HepG2 (cell line): ENCODE measurements around the gene IHH. TPM values are rescaled to one million over a fixed set of nuclear protein-coding genes. Genes with fewer than 3 reads are reported as not detected.
A peak's percentile ranks its signal among the peaks of the same experiment; 100 is the strongest.

Source experiments
- EHMT2 ChIP-seq: fragments of 200-600 bp; sonication (generic); IDR thresholded peaks from 2 replicates; pipeline ENCODE4 v1.7.0; 2017; ENCODE audit warnings: antibody characterized with exemption, low read depth, low read length, borderline replicate concordance
- GATA4 ChIP-seq: sonication (generic); IDR thresholded peaks from 2 replicates; pipeline ENCODE4 v1.6.1; 2016; ENCODE audit warnings: antibody characterized with exemption, low read depth, borderline replicate concordance
- MEIS2 ChIP-seq: sonication (generic); formaldehyde crosslinking; IDR thresholded peaks from 2 replicates; pipeline ENCODE4 v1.9.0; 2021; ENCODE audit warnings: mild to moderate bottlenecking, missing genetic modification reagents
- SAFB2 ChIP-seq: sonication (generic); formaldehyde crosslinking; IDR thresholded peaks from 2 replicates; pipeline ENCODE4 v1.5.1; 2020; ENCODE audit warnings: missing genetic modification reagents, low read depth, mild to moderate bottlenecking, borderline replicate concordance
- ZMYM4 ChIP-seq: sonication (generic); formaldehyde crosslinking; IDR thresholded peaks from 2 replicates; pipeline ENCODE4 v1.8.1; 2023; ENCODE audit warnings: mild to moderate bottlenecking, missing genetic modification reagents
- ZNF12 ChIP-seq: sonication (generic); formaldehyde crosslinking; IDR thresholded peaks from 2 replicates; pipeline ENCODE4 v1.5.0; 2020; ENCODE audit warnings: missing genetic modification reagents
- ZNF557 ChIP-seq: sonication (generic); formaldehyde crosslinking; IDR thresholded peaks from 2 replicates; pipeline ENCODE4 v1.4.0; 2020; ENCODE audit warnings: missing genetic modification reagents
- polyA plus RNA-seq, 8 experiments: library from polyadenylated mRNA; depleted of rRNA in 3 of 8; stranded (reverse) in 7 of 8; unstranded in 1 of 8; fragments of >200 nt; fragmentation: Illumina TruSeq in 4 of 8; extraction: Trizol in 4 of 8; gene quantifications; 2 replicates each; pipeline versions ENCODE4 v1.2.1 to v1.2.3, GENCODE V29; 2011 to 2016; ENCODE audit warnings: low read depth in 4 of 8, missing spikeins in 1 of 8, mixed read lengths in 1 of 8; ENCODE audit not compliant: insufficient read depth in 1 of 8
- total RNA-seq, 5 experiments: library from RNA; depleted of rRNA; stranded (reverse); fragments of >200 nt; fragmentation: Illumina TruSeq; extraction: Trizol; gene quantifications; 2 replicates each; pipeline ENCODE4 v1.2.3, GENCODE V29; 2016; ENCODE audit warnings: low read depth in 1 of 5
- TF ChIP-seq, protein P1 (sequence below): IDR thresholded peaks from 2 replicates; pipeline ENCODE4 v1.6.1; 2016
- TF ChIP-seq, protein P2 (sequence below): sonication (generic); formaldehyde crosslinking; conservative IDR thresholded peaks from 2 replicates; pipeline ENCODE4 v1.4.0; 2020; ENCODE audit warnings: missing genetic modification reagents
- TF ChIP-seq, protein P3 (sequence below): sonication (generic); formaldehyde crosslinking; IDR thresholded peaks from 2 replicates; pipeline ENCODE4 v1.5.1; 2020; ENCODE audit warnings: mild to moderate bottlenecking, missing genetic modification reagents, borderline replicate concordance
- TF ChIP-seq, protein P4 (sequence below): IDR thresholded peaks from 2 replicates; pipeline ENCODE4 v1.6.1; 2016; ENCODE audit warnings: low read depth, control low read depth
- TF ChIP-seq, protein P5 (sequence below), 2 experiments: sonication (generic) in 1 of 2; formaldehyde crosslinking in 1 of 2; IDR thresholded peaks; 2 replicates each; pipeline versions ENCODE4 v1.6.1 to v1.9.0; 2014 to 2022; ENCODE audit warnings: antibody characterized with exemption in 1 of 2, borderline replicate concordance in 1 of 2, inconsistent platforms in 1 of 2, low read depth in 1 of 2, missing genetic modification reagents in 1 of 2

Gene IHH
- total and polyA plus RNA-seq, 2 of the 13 experiments (the other 11 are each of a cell fraction or from before 2014, with no cell fraction given): 0.42 TPM; not detected in 1

DNA sequence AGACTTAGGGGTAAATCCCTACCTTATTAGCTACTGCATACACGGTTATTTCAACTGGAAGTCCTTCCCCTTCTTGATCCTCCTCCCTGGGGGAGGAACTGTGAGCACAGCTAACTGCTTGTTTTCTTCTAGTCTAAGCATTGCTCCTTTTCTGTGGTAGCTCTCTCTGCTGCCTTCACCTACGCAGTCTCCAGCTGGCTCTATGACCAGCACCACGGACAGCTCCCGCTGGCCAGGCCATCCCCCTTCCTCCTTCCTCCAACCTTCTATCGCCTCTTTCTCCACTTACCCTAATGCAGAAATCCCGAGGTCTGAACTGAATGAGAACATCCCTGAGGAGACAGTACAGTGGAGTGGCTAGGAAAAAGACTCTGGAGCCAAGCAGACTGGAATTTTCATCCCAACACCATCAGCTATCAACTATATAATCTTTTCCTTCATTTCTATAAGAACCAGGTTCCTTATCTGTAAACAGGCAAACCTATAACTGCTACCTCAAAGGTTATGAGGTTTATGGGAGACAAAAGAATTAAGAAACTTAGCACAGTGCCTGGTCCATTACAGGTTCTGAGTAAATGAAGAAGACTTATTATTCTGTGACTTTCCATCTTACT, 14.7 kb downstream of the IHH start (continued):
- TF ChIP-seq, protein P1, sequence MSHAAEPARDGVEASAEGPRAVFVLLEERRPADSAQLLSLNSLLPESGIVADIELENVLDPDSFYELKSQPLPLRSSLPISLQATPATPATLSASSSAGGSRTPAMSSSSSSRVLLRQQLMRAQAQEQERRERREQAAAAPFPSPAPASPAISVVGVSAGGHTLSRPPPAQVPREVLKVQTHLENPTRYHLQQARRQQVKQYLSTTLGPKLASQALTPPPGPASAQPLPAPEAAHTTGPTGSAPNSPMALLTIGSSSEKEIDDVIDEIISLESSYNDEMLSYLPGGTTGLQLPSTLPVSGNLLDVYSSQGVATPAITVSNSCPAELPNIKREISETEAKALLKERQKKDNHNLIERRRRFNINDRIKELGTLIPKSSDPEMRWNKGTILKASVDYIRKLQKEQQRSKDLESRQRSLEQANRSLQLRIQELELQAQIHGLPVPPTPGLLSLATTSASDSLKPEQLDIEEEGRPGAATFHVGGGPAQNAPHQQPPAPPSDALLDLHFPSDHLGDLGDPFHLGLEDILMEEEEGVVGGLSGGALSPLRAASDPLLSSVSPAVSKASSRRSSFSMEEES: peak; percentile 77
- TF ChIP-seq, protein P2, sequence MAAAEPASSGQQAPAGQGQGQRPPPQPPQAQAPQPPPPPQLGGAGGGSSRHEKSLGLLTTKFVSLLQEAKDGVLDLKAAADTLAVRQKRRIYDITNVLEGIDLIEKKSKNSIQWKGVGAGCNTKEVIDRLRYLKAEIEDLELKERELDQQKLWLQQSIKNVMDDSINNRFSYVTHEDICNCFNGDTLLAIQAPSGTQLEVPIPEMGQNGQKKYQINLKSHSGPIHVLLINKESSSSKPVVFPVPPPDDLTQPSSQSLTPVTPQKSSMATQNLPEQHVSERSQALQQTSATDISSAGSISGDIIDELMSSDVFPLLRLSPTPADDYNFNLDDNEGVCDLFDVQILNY (CRISPR knock-in tag): 0 out of 2 replicates have a peak, but pooled peaks have one; percentile 56
- TF ChIP-seq MEIS2 (CRISPR knock-in tag) (peak; percentile 76; the same call in 1 of the 2 replicates), EHMT2 (peak; percentile 98), SAFB2 (no peak), ZMYM4 (CRISPR knock-in tag) (peak; percentile 35; the same call in 1 of the 2 replicates), GATA4 (no peak), ZNF12 (CRISPR knock-in tag) (peak; percentile 80; the same call in 1 of the 2 replicates), ZNF557 (peak; percentile 85)
- TF ChIP-seq, protein P3, sequence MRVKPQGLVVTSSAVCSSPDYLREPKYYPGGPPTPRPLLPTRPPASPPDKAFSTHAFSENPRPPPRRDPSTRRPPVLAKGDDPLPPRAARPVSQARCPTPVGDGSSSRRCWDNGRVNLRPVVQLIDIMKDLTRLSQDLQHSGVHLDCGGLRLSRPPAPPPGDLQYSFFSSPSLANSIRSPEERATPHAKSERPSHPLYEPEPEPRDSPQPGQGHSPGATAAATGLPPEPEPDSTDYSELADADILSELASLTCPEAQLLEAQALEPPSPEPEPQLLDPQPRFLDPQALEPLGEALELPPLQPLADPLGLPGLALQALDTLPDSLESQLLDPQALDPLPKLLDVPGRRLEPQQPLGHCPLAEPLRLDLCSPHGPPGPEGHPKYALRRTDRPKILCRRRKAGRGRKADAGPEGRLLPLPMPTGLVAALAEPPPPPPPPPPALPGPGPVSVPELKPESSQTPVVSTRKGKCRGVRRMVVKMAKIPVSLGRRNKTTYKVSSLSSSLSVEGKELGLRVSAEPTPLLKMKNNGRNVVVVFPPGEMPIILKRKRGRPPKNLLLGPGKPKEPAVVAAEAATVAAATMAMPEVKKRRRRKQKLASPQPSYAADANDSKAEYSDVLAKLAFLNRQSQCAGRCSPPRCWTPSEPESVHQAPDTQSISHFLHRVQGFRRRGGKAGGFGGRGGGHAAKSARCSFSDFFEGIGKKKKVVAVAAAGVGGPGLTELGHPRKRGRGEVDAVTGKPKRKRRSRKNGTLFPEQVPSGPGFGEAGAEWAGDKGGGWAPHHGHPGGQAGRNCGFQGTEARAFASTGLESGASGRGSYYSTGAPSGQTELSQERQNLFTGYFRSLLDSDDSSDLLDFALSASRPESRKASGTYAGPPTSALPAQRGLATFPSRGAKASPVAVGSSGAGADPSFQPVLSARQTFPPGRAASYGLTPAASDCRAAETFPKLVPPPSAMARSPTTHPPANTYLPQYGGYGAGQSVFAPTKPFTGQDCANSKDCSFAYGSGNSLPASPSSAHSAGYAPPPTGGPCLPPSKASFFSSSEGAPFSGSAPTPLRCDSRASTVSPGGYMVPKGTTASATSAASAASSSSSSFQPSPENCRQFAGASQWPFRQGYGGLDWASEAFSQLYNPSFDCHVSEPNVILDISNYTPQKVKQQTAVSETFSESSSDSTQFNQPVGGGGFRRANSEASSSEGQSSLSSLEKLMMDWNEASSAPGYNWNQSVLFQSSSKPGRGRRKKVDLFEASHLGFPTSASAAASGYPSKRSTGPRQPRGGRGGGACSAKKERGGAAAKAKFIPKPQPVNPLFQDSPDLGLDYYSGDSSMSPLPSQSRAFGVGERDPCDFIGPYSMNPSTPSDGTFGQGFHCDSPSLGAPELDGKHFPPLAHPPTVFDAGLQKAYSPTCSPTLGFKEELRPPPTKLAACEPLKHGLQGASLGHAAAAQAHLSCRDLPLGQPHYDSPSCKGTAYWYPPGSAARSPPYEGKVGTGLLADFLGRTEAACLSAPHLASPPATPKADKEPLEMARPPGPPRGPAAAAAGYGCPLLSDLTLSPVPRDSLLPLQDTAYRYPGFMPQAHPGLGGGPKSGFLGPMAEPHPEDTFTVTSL (CRISPR knock-in tag): no peak
- TF ChIP-seq, protein P4, sequence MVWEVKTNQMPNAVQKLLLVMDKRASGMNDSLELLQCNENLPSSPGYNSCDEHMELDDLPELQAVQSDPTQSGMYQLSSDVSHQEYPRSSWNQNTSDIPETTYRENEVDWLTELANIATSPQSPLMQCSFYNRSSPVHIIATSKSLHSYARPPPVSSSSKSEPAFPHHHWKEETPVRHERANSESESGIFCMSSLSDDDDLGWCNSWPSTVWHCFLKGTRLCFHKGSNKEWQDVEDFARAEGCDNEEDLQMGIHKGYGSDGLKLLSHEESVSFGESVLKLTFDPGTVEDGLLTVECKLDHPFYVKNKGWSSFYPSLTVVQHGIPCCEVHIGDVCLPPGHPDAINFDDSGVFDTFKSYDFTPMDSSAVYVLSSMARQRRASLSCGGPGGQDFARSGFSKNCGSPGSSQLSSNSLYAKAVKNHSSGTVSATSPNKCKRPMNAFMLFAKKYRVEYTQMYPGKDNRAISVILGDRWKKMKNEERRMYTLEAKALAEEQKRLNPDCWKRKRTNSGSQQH: peak; percentile 79
- TF ChIP-seq, protein P5, sequence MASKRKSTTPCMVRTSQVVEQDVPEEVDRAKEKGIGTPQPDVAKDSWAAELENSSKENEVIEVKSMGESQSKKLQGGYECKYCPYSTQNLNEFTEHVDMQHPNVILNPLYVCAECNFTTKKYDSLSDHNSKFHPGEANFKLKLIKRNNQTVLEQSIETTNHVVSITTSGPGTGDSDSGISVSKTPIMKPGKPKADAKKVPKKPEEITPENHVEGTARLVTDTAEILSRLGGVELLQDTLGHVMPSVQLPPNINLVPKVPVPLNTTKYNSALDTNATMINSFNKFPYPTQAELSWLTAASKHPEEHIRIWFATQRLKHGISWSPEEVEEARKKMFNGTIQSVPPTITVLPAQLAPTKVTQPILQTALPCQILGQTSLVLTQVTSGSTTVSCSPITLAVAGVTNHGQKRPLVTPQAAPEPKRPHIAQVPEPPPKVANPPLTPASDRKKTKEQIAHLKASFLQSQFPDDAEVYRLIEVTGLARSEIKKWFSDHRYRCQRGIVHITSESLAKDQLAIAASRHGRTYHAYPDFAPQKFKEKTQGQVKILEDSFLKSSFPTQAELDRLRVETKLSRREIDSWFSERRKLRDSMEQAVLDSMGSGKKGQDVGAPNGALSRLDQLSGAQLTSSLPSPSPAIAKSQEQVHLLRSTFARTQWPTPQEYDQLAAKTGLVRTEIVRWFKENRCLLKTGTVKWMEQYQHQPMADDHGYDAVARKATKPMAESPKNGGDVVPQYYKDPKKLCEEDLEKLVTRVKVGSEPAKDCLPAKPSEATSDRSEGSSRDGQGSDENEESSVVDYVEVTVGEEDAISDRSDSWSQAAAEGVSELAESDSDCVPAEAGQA (IDR thresholded peaks at IDR 0.05; ENCODE audit: low read depth): no peak
- TF ChIP-seq, protein P5 (CRISPR knock-in tag; IDR thresholded peaks at IDR 0.05; ENCODE audit: borderline replicate concordance): peak; percentile 66; the same call in 1 of the 2 replicates
